HepG2 (cell line): ENCODE results near the gene SDR42E2. TPM values are rescaled to one million over a fixed set of nuclear protein-coding genes. Genes with fewer than 3 reads are reported as not detected.

Source experiments
- DR1 ChIP-seq: sonication (generic); formaldehyde crosslinking; IDR thresholded peaks from 2 replicates; pipeline ENCODE4 v1.8.0; 2021; ENCODE audit warnings: mild to moderate bottlenecking, missing genetic modification reagents, inconsistent platforms
- ERF ChIP-seq: IDR thresholded peaks from 2 replicates; pipeline ENCODE4 v1.6.1; 2018; ENCODE audit warnings: missing biosample characterization, missing genetic modification reagents
- EZH2 ChIP-seq: conservative IDR thresholded peaks from 2 replicates; pipeline ENCODE4 v1.6.1; 2012; ENCODE audit warnings: mild to moderate bottlenecking, low read depth, low read length, moderate library complexity
- FOXK1 ChIP-seq: sonication (generic); formaldehyde crosslinking; IDR thresholded peaks from 2 replicates; pipeline ENCODE4 v1.4.0; 2020; ENCODE audit warnings: low read depth, missing genetic modification reagents, borderline replicate concordance
- MYC ChIP-seq: sonication (generic); formaldehyde crosslinking; IDR thresholded peaks from 2 replicates; pipeline ENCODE4 v1.9.0; 2021; ENCODE audit warnings: missing genetic modification reagents, borderline replicate concordance
- POLR2A ChIP-seq, 2 experiments: IDR thresholded peaks; 2 replicates each; pipeline ENCODE4 v1.6.1; 2011; ENCODE audit warnings: low read depth in 2 of 2, low read length in 2 of 2, mild to moderate bottlenecking in 1 of 2, moderate library complexity in 1 of 2; ENCODE audit not compliant: insufficient read depth in 1 of 2
- ZKSCAN8 ChIP-seq: IDR thresholded peaks from 2 replicates; pipeline ENCODE4 v1.6.1; 2016; ENCODE audit warnings: borderline replicate concordance, missing genetic modification reagents, missing compliant biosample characterization
- ZNF235 ChIP-seq: sonication (generic); formaldehyde crosslinking; IDR thresholded peaks from 2 replicates; pipeline ENCODE4 v1.8.1; 2023; ENCODE audit warnings: mild to moderate bottlenecking, missing genetic modification reagents, borderline replicate concordance
- ZNF253 ChIP-seq: sonication (generic); formaldehyde crosslinking; IDR thresholded peaks from 2 replicates; pipeline ENCODE4 v1.8.0; 2022; ENCODE audit warnings: mild to moderate bottlenecking, missing genetic modification reagents, borderline replicate concordance
- ZNF274 ChIP-seq: sonication (generic); formaldehyde crosslinking; IDR thresholded peaks from 2 replicates; pipeline ENCODE4 v1.5.1; 2020; ENCODE audit warnings: mild to moderate bottlenecking, missing genetic modification reagents
- ZNF343 ChIP-seq: sonication (generic); formaldehyde crosslinking; IDR thresholded peaks from 2 replicates; pipeline ENCODE4 v1.4.0; 2020; ENCODE audit warnings: mild to moderate bottlenecking, missing genetic modification reagents
- ZNF367 ChIP-seq: sonication (generic); formaldehyde crosslinking; IDR thresholded peaks from 2 replicates; pipeline ENCODE4 v1.4.0; 2020; ENCODE audit warnings: missing genetic modification reagents, borderline replicate concordance
- ZNF780A ChIP-seq: sonication (generic); formaldehyde crosslinking; IDR thresholded peaks from 2 replicates; pipeline ENCODE4 v1.8.0; 2022; ENCODE audit warnings: mild to moderate bottlenecking, missing genetic modification reagents, moderate library complexity
- ZNF781 ChIP-seq: sonication (generic); formaldehyde crosslinking; IDR thresholded peaks from 2 replicates; pipeline ENCODE4 v1.5.1; 2020; ENCODE audit warnings: borderline replicate concordance, mild to moderate bottlenecking, missing genetic modification reagents; ENCODE audit errors: not compliant biosample characterization
- ZNF816 ChIP-seq: sonication (generic); formaldehyde crosslinking; IDR thresholded peaks from 2 replicates; pipeline ENCODE4 v1.8.0; 2022; ENCODE audit warnings: missing genetic modification reagents, mild to moderate bottlenecking, borderline replicate concordance
- ZZZ3 ChIP-seq: sonication (generic); formaldehyde crosslinking; IDR thresholded peaks from 2 replicates; pipeline ENCODE4 v1.4.0; 2020; ENCODE audit warnings: missing genetic modification reagents, mild to moderate bottlenecking, borderline replicate concordance
- polyA plus RNA-seq, 8 experiments: library from polyadenylated mRNA; depleted of rRNA in 3 of 8; stranded (reverse) in 7 of 8; unstranded in 1 of 8; fragments of >200 nt; fragmentation: Illumina TruSeq in 4 of 8; extraction: Trizol in 4 of 8; gene quantifications; 2 replicates each; pipeline versions ENCODE4 v1.2.1 to v1.2.3, GENCODE V29; 2011 to 2016; ENCODE audit warnings: low read depth in 4 of 8, missing spikeins in 1 of 8, mixed read lengths in 1 of 8; ENCODE audit not compliant: insufficient read depth in 1 of 8
- total RNA-seq, 5 experiments: library from RNA; depleted of rRNA; stranded (reverse); fragments of >200 nt; fragmentation: Illumina TruSeq; extraction: Trizol; gene quantifications; 2 replicates each; pipeline ENCODE4 v1.2.3, GENCODE V29; 2016; ENCODE audit warnings: low read depth in 1 of 5
- TF ChIP-seq, protein P1 (sequence below), 2 experiments: sonication (generic) in 1 of 2; formaldehyde crosslinking in 1 of 2; IDR thresholded peaks; 2 replicates each; pipeline versions ENCODE4 v1.5.1 to v1.6.1; 2011 to 2020; ENCODE audit warnings: borderline replicate concordance in 1 of 2, low read depth in 1 of 2, low read length in 1 of 2, mild to moderate bottlenecking in 1 of 2, missing genetic modification reagents in 1 of 2, moderate library complexity in 1 of 2
- TF ChIP-seq, protein P2 (sequence below): sonication (generic); formaldehyde crosslinking; IDR thresholded peaks from 2 replicates; pipeline ENCODE4 v1.8.1; 2023; ENCODE audit warnings: missing genetic modification reagents, inconsistent platforms, borderline replicate concordance
- TF ChIP-seq, protein P3 (sequence below): sonication (generic); formaldehyde crosslinking; conservative IDR thresholded peaks from 2 replicates; pipeline ENCODE4 v1.4.0; 2020; ENCODE audit warnings: mild to moderate bottlenecking, missing genetic modification reagents, moderate library complexity
- TF ChIP-seq, protein P4 (sequence below): sonication (generic); formaldehyde crosslinking; IDR thresholded peaks from 2 replicates; pipeline ENCODE4 v1.8.0; 2022; ENCODE audit warnings: missing genetic modification reagents, mild to moderate bottlenecking, borderline replicate concordance

Gene SDR42E2
- total and polyA plus RNA-seq, 2 of the 13 experiments (the other 11 are each of a cell fraction or from before 2014, with no cell fraction given) = 0.05 to 0.11 TPM

DNA sequence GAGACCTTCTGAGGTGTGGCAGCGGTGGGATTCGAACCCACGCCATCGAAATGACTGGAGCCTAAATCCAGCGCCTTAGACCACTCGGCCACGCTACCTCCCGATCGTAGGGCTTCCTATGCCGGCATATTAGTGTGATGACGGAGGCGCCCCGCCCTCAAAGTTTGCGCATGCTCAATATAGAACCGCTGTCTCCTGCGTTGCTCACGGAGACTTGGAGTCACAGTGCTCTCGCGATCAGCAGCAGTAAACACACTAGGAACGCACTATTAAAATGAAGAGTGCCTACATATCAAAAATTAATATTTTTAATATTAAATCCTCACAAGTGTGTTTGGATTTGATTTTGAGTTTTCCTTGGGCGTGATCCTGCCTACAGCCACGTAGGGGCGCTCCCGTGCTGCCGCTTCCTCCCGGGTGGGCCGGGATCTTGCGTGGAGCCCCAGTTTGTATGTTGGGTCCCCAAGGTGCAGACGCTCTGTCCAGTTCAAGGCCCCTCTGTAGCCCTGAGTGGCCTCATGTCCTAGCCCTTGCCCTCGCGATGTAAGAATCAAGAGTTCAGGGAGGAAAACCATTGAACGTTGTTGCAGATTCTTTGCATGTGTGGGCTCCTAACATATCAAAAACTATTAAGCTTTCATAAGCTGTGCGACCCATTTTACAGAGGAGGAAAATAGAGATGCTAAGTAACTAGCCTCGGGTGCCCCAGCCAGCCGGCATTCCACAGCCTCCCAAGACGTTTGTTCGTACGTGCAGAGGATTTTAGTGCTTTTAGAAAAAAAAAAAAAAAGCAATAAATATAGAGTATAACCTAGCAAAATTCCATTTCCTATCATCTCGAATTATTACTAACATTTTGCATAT is 33.6 kb downstream of the SDR42E2 start (continued):
- TF ChIP-seq MYC (CRISPR knock-in tag) = peak; percentile 36
- peak in 1 of 2 experiments; percentile 86; a peak in 2 of 4 replicates for TF ChIP-seq POLR2A (IDR thresholded peaks at IDR 0.05; ENCODE audit: insufficient read depth in 1 of 2, low read depth in 2 of 2, low read length in 2 of 2)
- TF ChIP-seq ZNF367 = no peak
- TF ChIP-seq, protein P1, sequence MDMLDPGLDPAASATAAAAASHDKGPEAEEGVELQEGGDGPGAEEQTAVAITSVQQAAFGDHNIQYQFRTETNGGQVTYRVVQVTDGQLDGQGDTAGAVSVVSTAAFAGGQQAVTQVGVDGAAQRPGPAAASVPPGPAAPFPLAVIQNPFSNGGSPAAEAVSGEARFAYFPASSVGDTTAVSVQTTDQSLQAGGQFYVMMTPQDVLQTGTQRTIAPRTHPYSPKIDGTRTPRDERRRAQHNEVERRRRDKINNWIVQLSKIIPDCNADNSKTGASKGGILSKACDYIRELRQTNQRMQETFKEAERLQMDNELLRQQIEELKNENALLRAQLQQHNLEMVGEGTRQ (IDR thresholded peaks at IDR 0.05; ENCODE audit: low read depth, low read length) = no peak
- TF ChIP-seq, protein P1 (CRISPR knock-in tag; IDR thresholded peaks at IDR 0.05; ENCODE audit: borderline replicate concordance) = no peak
- TF ChIP-seq EZH2 = no peak
- no peak for TF ChIP-seq ZNF235
- 0 out of 2 replicates have a peak, but pooled peaks have one; percentile 49 for TF ChIP-seq ZZZ3 (CRISPR knock-in tag)
- TF ChIP-seq, protein P2, sequence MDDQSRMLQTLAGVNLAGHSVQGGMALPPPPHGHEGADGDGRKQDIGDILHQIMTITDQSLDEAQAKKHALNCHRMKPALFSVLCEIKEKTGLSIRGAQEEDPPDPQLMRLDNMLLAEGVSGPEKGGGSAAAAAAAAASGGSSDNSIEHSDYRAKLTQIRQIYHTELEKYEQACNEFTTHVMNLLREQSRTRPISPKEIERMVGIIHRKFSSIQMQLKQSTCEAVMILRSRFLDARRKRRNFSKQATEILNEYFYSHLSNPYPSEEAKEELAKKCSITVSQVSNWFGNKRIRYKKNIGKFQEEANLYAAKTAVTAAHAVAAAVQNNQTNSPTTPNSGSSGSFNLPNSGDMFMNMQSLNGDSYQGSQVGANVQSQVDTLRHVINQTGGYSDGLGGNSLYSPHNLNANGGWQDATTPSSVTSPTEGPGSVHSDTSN (CRISPR knock-in tag) = no peak
- TF ChIP-seq ERF (CRISPR knock-in tag) = peak; percentile 96
- peak; percentile 56; the same call in 1 of the 2 replicates for TF ChIP-seq ZNF780A (CRISPR knock-in tag)
- peak; percentile 93 for TF ChIP-seq ZKSCAN8
- TF ChIP-seq, protein P3, sequence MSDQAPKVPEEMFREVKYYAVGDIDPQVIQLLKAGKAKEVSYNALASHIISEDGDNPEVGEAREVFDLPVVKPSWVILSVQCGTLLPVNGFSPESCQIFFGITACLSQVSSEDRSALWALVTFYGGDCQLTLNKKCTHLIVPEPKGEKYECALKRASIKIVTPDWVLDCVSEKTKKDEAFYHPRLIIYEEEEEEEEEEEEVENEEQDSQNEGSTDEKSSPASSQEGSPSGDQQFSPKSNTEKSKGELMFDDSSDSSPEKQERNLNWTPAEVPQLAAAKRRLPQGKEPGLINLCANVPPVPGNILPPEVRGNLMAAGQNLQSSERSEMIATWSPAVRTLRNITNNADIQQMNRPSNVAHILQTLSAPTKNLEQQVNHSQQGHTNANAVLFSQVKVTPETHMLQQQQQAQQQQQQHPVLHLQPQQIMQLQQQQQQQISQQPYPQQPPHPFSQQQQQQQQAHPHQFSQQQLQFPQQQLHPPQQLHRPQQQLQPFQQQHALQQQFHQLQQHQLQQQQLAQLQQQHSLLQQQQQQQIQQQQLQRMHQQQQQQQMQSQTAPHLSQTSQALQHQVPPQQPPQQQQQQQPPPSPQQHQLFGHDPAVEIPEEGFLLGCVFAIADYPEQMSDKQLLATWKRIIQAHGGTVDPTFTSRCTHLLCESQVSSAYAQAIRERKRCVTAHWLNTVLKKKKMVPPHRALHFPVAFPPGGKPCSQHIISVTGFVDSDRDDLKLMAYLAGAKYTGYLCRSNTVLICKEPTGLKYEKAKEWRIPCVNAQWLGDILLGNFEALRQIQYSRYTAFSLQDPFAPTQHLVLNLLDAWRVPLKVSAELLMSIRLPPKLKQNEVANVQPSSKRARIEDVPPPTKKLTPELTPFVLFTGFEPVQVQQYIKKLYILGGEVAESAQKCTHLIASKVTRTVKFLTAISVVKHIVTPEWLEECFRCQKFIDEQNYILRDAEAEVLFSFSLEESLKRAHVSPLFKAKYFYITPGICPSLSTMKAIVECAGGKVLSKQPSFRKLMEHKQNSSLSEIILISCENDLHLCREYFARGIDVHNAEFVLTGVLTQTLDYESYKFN (CRISPR knock-in tag) = peak; percentile 66
- peak; percentile 80; the same call in 1 of the 2 replicates for TF ChIP-seq ZNF343 (CRISPR knock-in tag)
- TF ChIP-seq, protein P4, sequence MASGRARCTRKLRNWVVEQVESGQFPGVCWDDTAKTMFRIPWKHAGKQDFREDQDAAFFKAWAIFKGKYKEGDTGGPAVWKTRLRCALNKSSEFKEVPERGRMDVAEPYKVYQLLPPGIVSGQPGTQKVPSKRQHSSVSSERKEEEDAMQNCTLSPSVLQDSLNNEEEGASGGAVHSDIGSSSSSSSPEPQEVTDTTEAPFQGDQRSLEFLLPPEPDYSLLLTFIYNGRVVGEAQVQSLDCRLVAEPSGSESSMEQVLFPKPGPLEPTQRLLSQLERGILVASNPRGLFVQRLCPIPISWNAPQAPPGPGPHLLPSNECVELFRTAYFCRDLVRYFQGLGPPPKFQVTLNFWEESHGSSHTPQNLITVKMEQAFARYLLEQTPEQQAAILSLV (CRISPR knock-in tag) = peak; percentile 80; the same call in 1 of the 2 replicates
- TF ChIP-seq ZNF253 (CRISPR knock-in tag) = no peak
- no peak; the same call in none of the 2 replicates for TF ChIP-seq ZNF274 (CRISPR knock-in tag)
- peak; percentile 94 for TF ChIP-seq FOXK1 (CRISPR knock-in tag)
- no peak for TF ChIP-seq DR1 (CRISPR knock-in tag)
- no peak; the same call in 1 of the 2 replicates for TF ChIP-seq ZNF816
- TF ChIP-seq ZNF781 (CRISPR knock-in tag) = peak; percentile 78
